GM12878 (cell line): Measurements from ENCODE around the gene SUSD6. TPM values are rescaled to one million over a fixed set of nuclear protein-coding genes. Genes with fewer than 3 reads are reported as not detected.

Experiments
- ATAC-seq: fragments of 200-7000 bp; cut with Tn5 transposase; 3 replicates; pipeline ENCODE4 v1.9.1; 2020; ENCODE audit warnings: mild to moderate bottlenecking, moderate library complexity
- BruUV-seq: library from RNA; stranded (reverse); fragments of 400-500 nt; replicated peaks from 2 replicates; lab custom pipeline; 2021; lab: Mats Ljungman, UMichigan
- CTCF ChIA-PET: fragments of 300-600 bp; sonication (Branson Sonifier 250); formaldehyde crosslinking; extraction: SDS; loops from one replicate; lab custom pipeline; 2021; ENCODE audit warnings: inconsistent platforms; lab: Yijun Ruan, JAX
- POLR2A ChIA-PET: fragments of 350-600 bp; formaldehyde crosslinking; extraction: SDS; loops from one replicate; lab custom pipeline; 2021; ENCODE audit warnings: inconsistent platforms; lab: Charles Lee
- RAD21 ChIA-PET: fragments of 300-600 bp; sonication (Branson Sonifier 250); formaldehyde crosslinking; loops from one replicate; lab custom pipeline; 2023; ENCODE audit warnings: antibody characterized with exemption; ENCODE audit not compliant: unreplicated experiment; lab: Charles Lee
- SMC1A ChIA-PET: fragments of 300-600 bp; sonication (Branson Sonifier 250); formaldehyde crosslinking; loops from one replicate; lab custom pipeline; 2023; ENCODE audit not compliant: unreplicated experiment, uncharacterized antibody; lab: Charles Lee
- DNase-seq: peaks from one replicate; pipeline ENCODE4 v3.0.0-alpha.2; 2011; ENCODE audit warnings: low read depth, low spot score
- FAIRE-seq: peaks from 3 replicates; lab custom pipeline; 2011; peaks lifted over from hg19 to GRCh38; lab: Jason Lieb, UNC
- H2AFZ ChIP-seq: 2 replicates; pipeline ENCODE4 v1.6.0; 2011; ENCODE audit warnings: low read depth, low read length, control low read depth; ENCODE audit not compliant: control insufficient read depth
- H3K27ac ChIP-seq: 2 replicates; pipeline ENCODE4 v1.5.1; 2011; ENCODE audit warnings: control low read depth; ENCODE audit not compliant: control insufficient read depth, insufficient read depth
- H3K27me3 ChIP-seq, 2 experiments: replicated peaks in 1 of 2; 2 replicates each; pipeline versions ENCODE4 v1.6.0 to v1.6.1; 2011; ENCODE audit warnings: low read length in 1 of 2; ENCODE audit not compliant: control insufficient read depth in 2 of 2, insufficient read depth in 2 of 2
- H3K36me3 ChIP-seq, 2 experiments: 2 replicates each; pipeline ENCODE4 v1.5.1; 2011; ENCODE audit warnings: low read length in 1 of 2; ENCODE audit not compliant: control insufficient read depth in 2 of 2, insufficient read depth in 2 of 2
- H3K4me1 ChIP-seq: 2 replicates; pipeline ENCODE4 v1.6.1; 2011; ENCODE audit warnings: mild to moderate bottlenecking, low read length, moderate library complexity, mixed read lengths; ENCODE audit not compliant: control insufficient read depth, insufficient read depth
- H3K4me2 ChIP-seq: 2 replicates; pipeline ENCODE4 v1.6.0; 2011; ENCODE audit warnings: control low read depth; ENCODE audit not compliant: control insufficient read depth, insufficient read depth
- H3K4me3 ChIP-seq: fragments of 200-600 bp; sonication (generic); 2 replicates; pipeline ENCODE4 v1.5.1; 2016
- H3K79me2 ChIP-seq: 2 replicates; pipeline ENCODE4 v1.6.0; 2011; ENCODE audit warnings: low read length; ENCODE audit not compliant: control insufficient read depth, insufficient read depth
- H3K9ac ChIP-seq: 2 replicates; pipeline ENCODE4 v1.8.0; 2011; ENCODE audit warnings: low read length, control low read depth, mixed read lengths; ENCODE audit not compliant: control insufficient read depth, insufficient read depth
- H3K9me3 ChIP-seq: replicated peaks from 3 replicates; pipeline ENCODE4 v1.5.1; 2011; ENCODE audit warnings: mild to moderate bottlenecking, low read length; ENCODE audit not compliant: control insufficient read depth, insufficient read depth
- H4K20me1 ChIP-seq: 2 replicates; pipeline ENCODE4 v1.6.0; 2011; ENCODE audit not compliant: control insufficient read depth, insufficient read depth
- ATF7 ChIP-seq: fragments of 450-650 bp; IDR thresholded peaks from 2 replicates; pipeline ENCODE4 v1.6.1; 2016; ENCODE audit warnings: low read depth, mild to moderate bottlenecking
- CREM ChIP-seq: IDR thresholded peaks from 2 replicates; pipeline ENCODE4 v1.6.1; 2014; ENCODE audit warnings: antibody characterized with exemption, low read depth
- EED ChIP-seq: sonication (generic); IDR thresholded peaks from 2 replicates; pipeline ENCODE4 v1.6.1; 2016; ENCODE audit warnings: antibody characterized with exemption, low read depth
- EGR1 ChIP-seq, 2 experiments: IDR thresholded peaks; 1 replicate in 1 of 2; 2 replicates in 1 of 2; pipeline ENCODE4 v1.6.1; 2011 to 2012; ENCODE audit warnings: low read depth in 2 of 2, low read length in 2 of 2, borderline replicate concordance in 1 of 2, mild to moderate bottlenecking in 1 of 2, moderate library complexity in 1 of 2
- IKZF2 ChIP-seq, 2 experiments: fragments of 450-650 bp; IDR thresholded peaks; 2 replicates each; pipeline ENCODE4 v1.6.1; 2017; ENCODE audit warnings: mild to moderate bottlenecking in 2 of 2, moderate library complexity in 2 of 2
- MTA3 ChIP-seq: IDR thresholded peaks from 2 replicates; pipeline ENCODE4 v1.6.1; 2012; ENCODE audit warnings: low read length, inconsistent platforms, borderline replicate concordance
- PAX5 ChIP-seq: IDR thresholded peaks from 2 replicates; pipeline ENCODE4 v1.6.1; 2011; ENCODE audit warnings: low read depth, low read length, borderline replicate concordance
- POLR2A ChIP-seq: IDR thresholded peaks from 2 replicates; pipeline ENCODE4 v1.6.1; 2011; ENCODE audit warnings: low read depth, mild to moderate bottlenecking, low read length
- RUNX3 ChIP-seq: IDR thresholded peaks from 2 replicates; pipeline ENCODE4 v1.6.1; 2012; ENCODE audit warnings: low read length, inconsistent platforms
- SREBF2 ChIP-seq: IDR thresholded peaks from 2 replicates; pipeline ENCODE4 v1.6.1; 2012; ENCODE audit warnings: mild to moderate bottlenecking, low read length
- ZBED1 ChIP-seq: IDR thresholded peaks from 2 replicates; pipeline ENCODE4 v1.6.1; 2016; ENCODE audit warnings: borderline replicate concordance
- WGBS: methylation state at CpG from one replicate; pipeline ENCODE4 v1.1.6; 2016; ENCODE audit warnings: low lambda C conversion rate; ENCODE audit not compliant: insufficient replicate concordance, insufficient coverage; ENCODE audit errors: missing lambda C conversion rate; 5-methylcytosine and 5-hydroxymethylcytosine counted together
- in situ Hi-C: fragments of 300-500 bp; cut with MboI; formaldehyde crosslinking; loops from 9 replicates; pipeline ENCODE4 v1.14.3; 2018; ENCODE audit warnings: mixed read lengths
- intact Hi-C: fragments of 100-400 bp; cut with micrococcal nuclease; formaldehyde crosslinking; loops from one replicate; pipeline ENCODE4 v1.14.2; 2022; ENCODE audit not compliant: unreplicated experiment
- polyA plus RNA-seq, 11 experiments: library from polyadenylated mRNA; depleted of rRNA in 4 of 11; unstranded in 6 of 11; stranded (reverse) in 5 of 11; fragments of >200 nt; fragmentation: Nextera tagmentation in 4 of 11; fragmentation: Illumina TruSeq in 1 of 11; extraction: Ambion mirVana in 4 of 11; extraction: Trizol in 1 of 11; gene quantifications; 1 replicate in 1 of 11; 2 replicates in 10 of 11; pipeline versions ENCODE4 v1.2.1 to v1.2.3, GENCODE V29; 2011 to 2016; ENCODE audit warnings: inconsistent platforms in 2 of 11, missing spikeins in 2 of 11, low read depth in 1 of 11
- total RNA-seq, 4 experiments: library from RNA; depleted of rRNA in 3 of 4; stranded (reverse); fragments of >200 nt in 3 of 4; fragmentation: Illumina TruSeq in 1 of 4; extraction: Trizol in 1 of 4; gene quantifications; 2 replicates each; pipeline versions ENCODE4 v1.2.1 to v1.2.3, GENCODE V29; 2013 to 2021
- TF ChIP-seq, protein P1 (sequence below): IDR thresholded peaks from 2 replicates; pipeline ENCODE4 v1.6.1; 2012; ENCODE audit warnings: low read length, inconsistent platforms
- TF ChIP-seq, protein P2 (sequence below): fragments of 450-650 bp; IDR thresholded peaks from 2 replicates; pipeline ENCODE4 v1.6.1; 2016; ENCODE audit warnings: mild to moderate bottlenecking, moderate library complexity, borderline replicate concordance
- TF ChIP-seq, protein P3 (sequence below): fragments of 450-650 bp; IDR thresholded peaks from 2 replicates; pipeline ENCODE4 v1.6.1; 2017; ENCODE audit warnings: borderline replicate concordance

Gene SUSD6
- total and polyA plus RNA-seq, 10 of the 15 experiments (the other 5 are each of a cell fraction or from before 2014, with no cell fraction given), result 6.6 to 39.8 (median 20.2) TPM

DNA sequence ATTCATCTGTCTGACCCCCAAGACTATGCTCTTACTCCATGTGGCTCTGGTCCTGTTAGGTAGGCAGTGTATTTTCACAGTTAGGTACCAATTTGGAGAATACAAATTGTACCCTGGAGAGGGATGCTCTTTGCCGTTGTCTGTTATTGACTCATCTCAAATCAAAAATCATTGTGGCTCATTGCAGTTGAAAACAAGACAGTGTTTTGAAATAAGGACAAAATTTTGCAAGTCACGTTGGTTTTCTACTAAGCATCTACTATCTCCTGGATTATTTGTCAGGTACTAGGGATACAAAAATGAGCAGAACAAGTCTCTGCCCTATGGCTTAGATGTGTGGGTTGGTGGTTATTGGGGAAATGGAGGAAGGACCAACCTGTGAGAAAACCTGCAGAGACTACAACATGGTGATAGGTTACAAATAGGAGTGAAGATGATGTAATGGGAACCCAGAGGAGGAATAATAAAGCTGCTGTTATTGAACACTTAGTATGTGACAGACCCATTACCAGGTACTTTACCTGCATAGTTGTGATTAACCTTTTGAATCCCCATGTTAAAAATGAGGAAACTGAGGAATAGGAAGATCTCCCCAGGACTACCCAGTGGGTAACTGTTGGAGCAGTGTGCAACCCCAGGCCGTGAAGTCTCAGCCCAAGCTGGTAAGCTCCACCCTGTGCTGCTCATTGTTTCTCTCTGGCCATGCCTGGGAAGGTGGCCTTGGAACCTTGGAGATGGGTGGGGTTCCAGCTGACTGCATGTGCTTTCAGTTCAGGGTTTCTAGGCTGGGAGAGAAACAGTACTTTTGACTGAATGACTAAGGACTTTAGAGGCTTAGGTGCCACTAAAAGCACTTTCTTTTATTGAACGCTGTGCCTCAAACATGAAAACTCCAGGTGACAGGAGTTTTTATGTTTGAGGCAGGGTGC lies 82.7 kb downstream of the SUSD6 start:
- Histone ChIP-seq H3K27ac (peak overlapping the region; percentile 86), H4K20me1 (no peaks in the 10 kb centered on the region; the same call in 1 of the 2 replicates), H3K9me3 (no peaks in the 10 kb centered on the region), H3K4me2 (peak overlapping the region; percentile 64), H3K36me3 (peaks cover 0 to 2% of the 10 kb centered on the region in 2 experiments; a peak in 2 of 4 replicates), H3K79me2 (peaks cover 77% of the 10 kb centered on the region), H3K4me1 (peaks cover 67% of the 10 kb centered on the region), H3K4me3 (peak overlapping the region; percentile 36; the same call in 1 of the 2 replicates), H3K27me3 (no peaks in the 10 kb centered on the region), H2AFZ (no peak overlapping the region), H3K9ac (peak overlapping the region; percentile 60)
- intact Hi-C loops, result loop anchor here (2.0 to 5.0 kb wide), 2 partner anchors 21 to 77 kb away; no protein-coding TSS in a partner anchor
- 23% methylated on average over 4 of the region's 4 CpGs for WGBS
- DNase-seq (no peak), ATAC-seq (peak; percentile 57), FAIRE-seq (peak; percentile 71)
- POLR2A ChIA-PET, result interaction anchor here (0.6 to 1.3 kb wide), 2 partner anchors 10 to 35 kb away, joined by 3 read pairs; no protein-coding TSS in a partner anchor
- in situ Hi-C loops, result no loop called here
- RAD21 ChIA-PET, result interaction anchor here (1.0 to 1.8 kb wide), 5 partner anchors 9 to 89 kb away, joined by 3 to 6 read pairs (median 4); no protein-coding TSS in a partner anchor
- SMC1A ChIA-PET, result interaction anchor here (0.6 to 1.8 kb wide), 5 partner anchors 10 to 1011 kb away, joined by 3 to 7 read pairs (median 4); no protein-coding TSS in a partner anchor
- no TSS peak for BruUV-seq
- CTCF ChIA-PET, result interaction anchor here (1.0 to 1.7 kb wide), 5 partner anchors 9 to 21 kb away, joined by 3 to 7 read pairs (median 3); no protein-coding TSS in a partner anchor
- TF ChIP-seq MTA3 (peak; percentile 48; the same call in 1 of the 2 replicates), POLR2A (no peak), IKZF2 (IDR thresholded peaks at IDR 0.05) (peak; percentile 23 to 35), CREM (0 out of 2 replicates have a peak, but pooled peaks have one; percentile 13), PAX5 (peak; percentile 51; the same call in 1 of the 2 replicates), RUNX3 (peak; percentile 6; the same call in 1 of the 2 replicates), SREBF2 (no peak), EED (peak; percentile 60; the same call in 1 of the 2 replicates), EGR1 (IDR thresholded peaks at IDR 0.05; ENCODE audit: borderline replicate concordance in 1 of 2, low read depth in 2 of 2, low read length in 2 of 2) (no peak), ATF7 (peak; percentile 77), ZBED1 (no peak)
- TF ChIP-seq, protein P1, sequence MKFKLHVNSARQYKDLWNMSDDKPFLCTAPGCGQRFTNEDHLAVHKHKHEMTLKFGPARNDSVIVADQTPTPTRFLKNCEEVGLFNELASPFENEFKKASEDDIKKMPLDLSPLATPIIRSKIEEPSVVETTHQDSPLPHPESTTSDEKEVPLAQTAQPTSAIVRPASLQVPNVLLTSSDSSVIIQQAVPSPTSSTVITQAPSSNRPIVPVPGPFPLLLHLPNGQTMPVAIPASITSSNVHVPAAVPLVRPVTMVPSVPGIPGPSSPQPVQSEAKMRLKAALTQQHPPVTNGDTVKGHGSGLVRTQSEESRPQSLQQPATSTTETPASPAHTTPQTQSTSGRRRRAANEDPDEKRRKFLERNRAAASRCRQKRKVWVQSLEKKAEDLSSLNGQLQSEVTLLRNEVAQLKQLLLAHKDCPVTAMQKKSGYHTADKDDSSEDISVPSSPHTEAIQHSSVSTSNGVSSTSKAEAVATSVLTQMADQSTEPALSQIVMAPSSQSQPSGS, result no peak; the same call in 1 of the 2 replicates
- TF ChIP-seq, protein P2, sequence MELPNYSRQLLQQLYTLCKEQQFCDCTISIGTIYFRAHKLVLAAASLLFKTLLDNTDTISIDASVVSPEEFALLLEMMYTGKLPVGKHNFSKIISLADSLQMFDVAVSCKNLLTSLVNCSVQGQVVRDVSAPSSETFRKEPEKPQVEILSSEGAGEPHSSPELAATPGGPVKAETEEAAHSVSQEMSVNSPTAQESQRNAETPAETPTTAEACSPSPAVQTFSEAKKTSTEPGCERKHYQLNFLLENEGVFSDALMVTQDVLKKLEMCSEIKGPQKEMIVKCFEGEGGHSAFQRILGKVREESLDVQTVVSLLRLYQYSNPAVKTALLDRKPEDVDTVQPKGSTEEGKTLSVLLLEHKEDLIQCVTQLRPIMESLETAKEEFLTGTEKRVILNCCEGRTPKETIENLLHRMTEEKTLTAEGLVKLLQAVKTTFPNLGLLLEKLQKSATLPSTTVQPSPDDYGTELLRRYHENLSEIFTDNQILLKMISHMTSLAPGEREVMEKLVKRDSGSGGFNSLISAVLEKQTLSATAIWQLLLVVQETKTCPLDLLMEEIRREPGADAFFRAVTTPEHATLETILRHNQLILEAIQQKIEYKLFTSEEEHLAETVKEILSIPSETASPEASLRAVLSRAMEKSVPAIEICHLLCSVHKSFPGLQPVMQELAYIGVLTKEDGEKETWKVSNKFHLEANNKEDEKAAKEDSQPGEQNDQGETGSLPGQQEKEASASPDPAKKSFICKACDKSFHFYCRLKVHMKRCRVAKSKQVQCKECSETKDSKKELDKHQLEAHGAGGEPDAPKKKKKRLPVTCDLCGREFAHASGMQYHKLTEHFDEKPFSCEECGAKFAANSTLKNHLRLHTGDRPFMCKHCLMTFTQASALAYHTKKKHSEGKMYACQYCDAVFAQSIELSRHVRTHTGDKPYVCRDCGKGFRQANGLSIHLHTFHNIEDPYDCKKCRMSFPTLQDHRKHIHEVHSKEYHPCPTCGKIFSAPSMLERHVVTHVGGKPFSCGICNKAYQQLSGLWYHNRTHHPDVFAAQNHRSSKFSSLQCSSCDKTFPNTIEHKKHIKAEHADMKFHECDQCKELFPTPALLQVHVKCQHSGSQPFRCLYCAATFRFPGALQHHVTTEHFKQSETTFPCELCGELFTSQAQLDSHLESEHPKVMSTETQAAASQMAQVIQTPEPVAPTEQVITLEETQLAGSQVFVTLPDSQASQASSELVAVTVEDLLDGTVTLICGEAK, result peak; percentile 65; the same call in 1 of the 2 replicates
- TF ChIP-seq, protein P3, sequence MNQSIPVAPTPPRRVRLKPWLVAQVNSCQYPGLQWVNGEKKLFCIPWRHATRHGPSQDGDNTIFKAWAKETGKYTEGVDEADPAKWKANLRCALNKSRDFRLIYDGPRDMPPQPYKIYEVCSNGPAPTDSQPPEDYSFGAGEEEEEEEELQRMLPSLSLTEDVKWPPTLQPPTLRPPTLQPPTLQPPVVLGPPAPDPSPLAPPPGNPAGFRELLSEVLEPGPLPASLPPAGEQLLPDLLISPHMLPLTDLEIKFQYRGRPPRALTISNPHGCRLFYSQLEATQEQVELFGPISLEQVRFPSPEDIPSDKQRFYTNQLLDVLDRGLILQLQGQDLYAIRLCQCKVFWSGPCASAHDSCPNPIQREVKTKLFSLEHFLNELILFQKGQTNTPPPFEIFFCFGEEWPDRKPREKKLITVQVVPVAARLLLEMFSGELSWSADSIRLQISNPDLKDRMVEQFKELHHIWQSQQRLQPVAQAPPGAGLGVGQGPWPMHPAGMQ, result no peak
